Measurements from ENCODE around the gene SPIB.
"Not testable (repeated sequence)": the region's sequence is repeated elsewhere in the genome, so short reads cannot be mapped to it uniquely, and the experiment has no call there.

The SPIB gene

GRCh38 chr19:50418176-50419021 lies at the start of gene SPIB:
Gene SPIB, plus strand, starts transcription at chr19:50418938. Its CDS starts 25 bp downstream, at chr19:50418963.
- no peak for DNase-seq

- no peak for DNase-seq
Measured at GRCh38 chr19:50371914-50372475, 46.7 kb upstream of the SPIB start.

GRCh38 chr19:50376166-50377050 lies 42.3 kb upstream of the SPIB start, which contains the start of gene NR1H2:
Gene NR1H2, plus strand, starts transcription at chr19:50376457. Its CDS starts 1,149 bp downstream, at chr19:50377606.
- DNase-seq, result peak; percentile 98

- peak; percentile 69 for DNase-seq
Measured at GRCh38 chr19:50377051-50377461, 41.7 kb upstream of the SPIB start.

DNA sequence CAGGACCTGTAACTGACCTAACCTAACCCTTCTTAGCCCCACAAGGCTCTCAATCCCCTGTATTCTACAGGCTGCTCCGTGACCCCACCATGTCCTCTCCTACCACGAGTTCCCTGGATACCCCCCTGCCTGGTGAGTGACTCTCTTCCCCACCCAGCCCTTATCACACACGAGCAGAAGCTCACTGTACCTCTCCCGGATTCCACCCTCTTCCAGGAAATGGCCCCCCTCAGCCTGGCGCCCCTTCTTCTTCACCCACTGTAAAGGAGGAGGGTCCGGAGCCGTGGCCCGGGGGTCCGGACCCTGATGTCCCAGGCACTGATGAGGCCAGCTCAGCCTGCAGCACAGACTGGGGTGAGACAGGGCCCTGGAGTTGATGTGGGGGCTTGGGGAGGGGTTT lies 41.2 kb upstream of the SPIB start:
- DNase-seq, result no peak

GRCh38 chr19:50378169-50378862 lies 40.4 kb upstream of the SPIB start:
- no peak for DNase-seq

- no peak for DNase-seq
Measured at GRCh38 chr19:50378863-50379236, 39.9 kb upstream of the SPIB start.

DNA sequence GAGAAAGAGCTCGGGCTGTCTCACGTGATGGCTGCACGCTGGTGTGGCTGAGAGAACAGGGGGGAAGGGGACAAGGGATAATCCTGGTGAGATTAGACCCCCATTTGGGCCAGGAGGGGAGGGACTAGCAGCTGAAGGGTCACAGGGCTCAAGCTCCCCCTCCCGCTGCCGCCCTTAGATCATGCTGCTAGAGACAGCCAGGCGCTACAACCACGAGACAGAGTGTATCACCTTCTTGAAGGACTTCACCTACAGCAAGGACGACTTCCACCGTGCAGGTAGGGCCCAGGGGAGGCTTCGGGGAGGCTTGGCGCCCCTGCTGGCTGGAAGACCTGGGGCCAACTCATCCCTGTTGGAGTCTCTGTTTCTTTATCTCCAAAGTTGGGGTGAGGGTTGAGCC lies 39.1 kb upstream of the SPIB start:
- DNase-seq, result no peak

- no peak for DNase-seq
Measured at GRCh38 chr19:50380137-50380536, 38.6 kb upstream of the SPIB start.

DNA sequence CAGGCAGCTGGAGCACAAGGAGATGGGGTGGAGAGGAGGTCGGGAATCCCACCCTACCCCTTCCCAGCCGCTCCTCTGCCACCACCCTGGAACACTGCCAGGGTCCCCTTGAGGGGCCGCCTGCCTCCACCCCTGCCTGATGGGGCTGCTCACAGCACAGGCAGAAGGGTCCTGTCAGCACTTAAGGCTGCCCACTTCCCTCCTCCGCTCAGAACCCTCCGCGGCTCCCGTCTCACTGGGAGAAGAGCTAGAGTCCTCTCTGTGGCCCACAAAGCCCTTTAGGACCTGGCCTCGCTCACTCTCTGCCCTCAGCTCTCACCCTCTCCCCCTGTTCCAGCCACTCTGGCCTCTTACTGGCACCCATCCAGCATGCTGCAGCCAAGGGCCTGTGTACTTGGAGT lies 38.0 kb upstream of the SPIB start:
- no peak for DNase-seq

GRCh38 chr19:50381881-50382729 lies 36.6 kb upstream of the SPIB start:
- DNase-seq, result no peak

DNA sequence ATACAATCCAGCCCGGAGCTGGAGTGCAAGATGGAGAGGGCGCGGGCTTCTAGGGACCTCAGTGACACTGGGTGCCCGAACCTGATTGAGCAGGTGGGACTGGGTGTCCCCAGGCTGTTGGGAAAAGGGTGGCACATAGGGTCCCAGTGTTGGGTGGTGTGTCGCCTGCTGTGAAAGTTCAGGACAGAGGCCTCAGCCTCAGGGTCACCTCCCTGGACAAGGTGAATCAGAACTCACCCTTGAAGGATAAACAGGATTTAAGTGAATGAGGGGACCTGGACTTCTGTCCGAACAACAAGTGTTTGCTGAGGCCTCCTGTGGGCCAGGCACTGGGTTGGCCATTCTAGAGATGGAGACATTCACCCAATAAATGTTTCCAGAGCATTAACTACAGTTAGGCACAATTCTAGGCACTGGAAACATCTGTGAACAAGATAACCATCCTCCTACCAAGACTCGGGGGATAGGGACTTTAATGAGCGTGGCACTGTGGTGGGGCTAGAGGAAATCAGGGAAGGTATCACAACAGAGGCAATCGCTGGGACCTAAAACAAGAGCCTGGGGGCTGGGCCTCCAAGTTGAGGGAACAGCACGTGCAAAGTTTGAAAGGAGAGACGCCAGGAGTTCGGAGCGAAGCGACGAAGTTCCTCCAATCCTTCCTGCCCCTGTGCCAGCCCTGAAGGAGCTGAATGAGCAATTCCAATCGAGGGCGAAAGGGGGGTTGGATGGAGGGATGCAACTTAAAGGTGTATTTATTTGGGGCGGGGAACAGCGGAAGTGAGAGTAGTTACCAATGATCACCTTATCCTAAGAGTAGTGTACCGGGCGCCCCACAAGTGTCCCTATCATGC lies 35.5 kb upstream of the SPIB start:
- no peak for DNase-seq

DNA sequence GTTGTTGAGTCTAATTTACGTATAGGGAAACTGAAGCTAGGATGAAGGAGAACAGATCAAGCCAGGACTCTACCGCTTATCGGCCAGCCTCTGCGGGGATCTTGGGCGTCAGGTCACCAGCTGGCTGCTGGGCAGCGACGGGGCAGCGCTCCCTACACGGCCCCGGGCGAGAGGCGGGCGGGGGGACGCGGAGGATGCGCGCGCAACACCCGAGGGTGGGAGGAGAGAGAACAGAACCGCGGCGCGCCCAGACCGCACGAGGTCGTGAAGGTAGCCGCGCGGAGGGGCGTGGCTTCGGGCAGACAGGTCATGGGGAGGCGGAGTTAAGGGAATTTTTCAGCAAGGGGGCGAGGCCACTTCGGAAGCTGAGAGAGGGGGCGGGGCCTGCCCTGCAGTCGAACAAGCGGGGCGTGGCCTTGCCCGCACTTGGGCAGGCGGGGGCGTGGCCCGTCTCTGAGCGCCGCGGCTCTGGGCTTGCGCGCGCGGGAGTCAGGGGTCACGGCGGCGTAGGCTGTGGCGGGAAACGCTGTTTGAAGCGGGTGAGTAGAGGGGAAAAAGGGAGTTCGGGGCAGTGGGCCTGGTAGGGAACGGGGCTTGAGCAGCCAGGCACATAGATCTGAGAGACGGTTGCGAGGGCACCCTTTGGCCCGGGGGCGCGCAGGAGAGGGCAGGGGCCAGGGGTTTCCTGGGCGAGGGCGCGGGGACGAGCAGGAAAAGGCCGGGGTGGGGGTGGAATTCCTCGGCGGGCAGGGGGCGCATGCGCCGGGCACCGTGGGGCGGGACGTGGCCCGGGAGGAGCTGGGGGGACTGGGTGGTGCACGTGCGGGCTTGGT lies 34.7 kb upstream of the SPIB start, which contains the start of gene POLD1:
POLD1 (plus strand) TSS at position 496 of the 833 bp plus-strand sequence. CDS start 14,505 bp downstream, outside the sequence.
- DNase-seq, result peak; percentile 99

DNA sequence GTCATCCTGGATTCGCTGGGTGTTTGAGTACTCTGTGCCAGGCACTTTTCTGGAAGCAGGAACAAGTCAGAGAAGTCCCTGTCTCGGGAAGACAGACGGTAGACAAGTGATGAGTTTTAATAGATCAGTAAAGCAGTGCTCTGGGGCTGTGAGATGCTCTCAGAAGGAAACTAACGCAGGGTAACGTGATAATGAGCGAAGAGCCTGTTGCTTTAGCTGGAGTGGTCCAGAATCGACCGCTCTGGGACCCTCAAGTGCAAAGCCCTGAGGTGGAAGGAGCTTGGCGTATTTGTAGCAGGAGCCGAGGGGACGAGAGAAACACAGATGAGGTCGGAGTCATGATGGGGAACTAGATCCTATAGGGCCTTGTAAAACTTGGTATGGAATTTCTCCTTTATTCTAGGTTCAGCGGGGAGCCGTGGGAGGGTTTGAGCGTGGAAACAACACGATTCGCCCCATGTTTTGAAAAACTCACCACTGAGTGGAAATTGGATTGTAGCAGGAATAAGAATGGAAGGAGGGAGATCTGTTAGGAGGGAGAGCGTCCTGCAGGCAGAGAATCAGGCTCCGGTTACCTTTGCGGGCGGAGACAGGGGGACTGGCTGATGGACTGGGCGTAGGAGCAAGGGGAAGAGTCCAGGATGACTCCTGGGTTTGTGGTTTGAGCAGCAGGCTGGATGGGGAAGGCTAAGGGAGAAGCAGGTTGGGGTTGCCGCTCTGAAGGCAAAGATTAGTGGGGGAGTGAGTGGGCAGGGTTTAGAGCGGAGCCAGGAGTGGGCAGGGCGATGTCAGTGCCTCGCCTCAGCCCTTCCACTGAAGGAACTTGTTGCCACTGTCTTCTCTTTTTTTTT lies 33.8 kb upstream of the SPIB start:
- peak; percentile 25 for DNase-seq

GRCh38 chr19:50387176-50387867 lies 31.4 kb upstream of the SPIB start:
- no peak for DNase-seq

- no peak for DNase-seq
Measured at GRCh38 chr19:50387868-50388245, 30.9 kb upstream of the SPIB start.

DNA sequence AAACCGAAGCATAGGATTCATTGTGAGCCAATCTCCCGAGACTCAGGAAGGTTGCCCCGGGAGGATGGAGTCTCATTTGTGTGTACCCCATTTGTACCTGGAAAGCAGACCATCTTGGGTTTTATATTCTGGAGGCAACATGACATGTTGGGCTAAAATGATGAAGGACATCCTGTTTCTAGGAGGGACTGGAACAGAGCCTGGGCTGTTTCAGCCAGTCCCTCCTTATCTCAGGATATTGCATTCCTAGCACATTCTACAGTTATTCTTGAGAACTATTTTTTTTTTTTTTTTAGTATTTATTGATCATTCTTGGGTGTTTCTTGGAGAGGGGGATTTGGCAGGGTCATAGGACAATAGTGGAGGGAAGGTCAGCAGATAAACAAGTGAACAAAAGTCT lies 28.4 kb upstream of the SPIB start:
- DNase-seq, result not testable (repeated sequence)

DNA sequence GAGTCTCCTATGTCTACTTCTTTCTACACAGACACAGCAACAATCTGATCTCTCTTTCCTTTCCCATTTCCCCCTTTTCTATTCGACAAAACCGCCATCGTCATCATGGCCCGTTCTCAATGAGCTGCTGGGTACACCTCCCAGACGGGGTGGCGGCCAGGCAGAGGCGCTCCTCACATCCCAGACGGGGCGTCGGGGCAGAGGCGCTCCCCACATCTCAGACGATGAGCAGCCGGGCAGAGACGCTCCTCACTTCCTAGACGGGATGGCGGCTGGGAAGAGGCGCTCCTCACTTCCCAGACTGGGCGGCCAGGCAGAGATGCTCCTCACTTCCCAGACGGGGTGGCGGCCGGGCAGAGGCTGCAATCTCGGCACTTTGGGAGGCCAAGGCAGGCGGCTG lies 27.8 kb upstream of the SPIB start:
- DNase-seq, result not testable (repeated sequence)

All from NCI-H82 (cell line).